ENCODE measurements around the gene FAM200B. TPM values are rescaled to one million over a fixed set of nuclear protein-coding genes. Genes with fewer than 3 reads are reported as not detected.

FAM200B gene
- total and polyA plus RNA-seq, 2 experiments from 2014 or later: 34.4 to 88.0 TPM

- Mint-ChIP-seq H3K36me3 (ENCODE audit: low read depth) (peaks cover 3% of the 10 kb centered on the region; the same call in 2 of the 3 replicates), H3K4me3 (no peak overlapping the region), H3K27me3 (ENCODE audit: insufficient read depth, low read depth, poor library complexity) (peaks cover 16% of the 10 kb centered on the region), H3K4me1 (peaks cover 36% of the 10 kb centered on the region), H3K27ac (no peak overlapping the region), H3K9me3 (no peaks in the 10 kb centered on the region)
- 0 out of 2 replicates have a peak overlapping the region, but pooled peaks have one; percentile 19 for H3K4me2 ChIP-seq
- no peaks in the 10 kb centered on the region for H3K9me2 ChIP-seq (ENCODE audit: insufficient read depth)
- peaks cover 17% of the 10 kb centered on the region; the same call in 1 of the 2 replicates for H3K4me1 ChIP-seq (ENCODE audit: insufficient read depth)
- H3F3A ChIP-seq (replicated peaks; ENCODE audit: low read depth): no peaks in the 10 kb centered on the region
- peaks cover 75% of the 10 kb centered on the region for H3K79me2 ChIP-seq (replicated peaks; ENCODE audit: insufficient read depth)
- H3K4me3 ChIP-seq: no peak overlapping the region
- H3K27ac ChIP-seq (ENCODE audit: low read depth): no peak overlapping the region
- H3K27me3 ChIP-seq (ENCODE audit: insufficient read depth): no peaks in the 10 kb centered on the region
- H4K20me1 ChIP-seq (replicated peaks; ENCODE audit: insufficient read depth): 0 out of 2 replicates have a peak, but pooled peaks cover 5% of the 10 kb centered on the region
- H3K36me3 ChIP-seq (ENCODE audit: insufficient read depth): no peaks in the 10 kb centered on the region
- TF ChIP-seq CTCF (conservative IDR thresholded peaks at IDR 0.05; ENCODE audit: low read depth in 2 of 2) (no peak), EZH2phosphoT487 (IDR thresholded peaks at IDR 0.05; ENCODE audit: unreplicated experiment) (no peak), ZNF114 (CRISPR knock-in tag; IDR thresholded peaks at IDR 0.05) (no peak), STAT1 (IDR thresholded peaks at IDR 0.05; ENCODE audit: unreplicated experiment) (no peak), REST (IDR thresholded peaks at IDR 0.05; ENCODE audit: unreplicated experiment) (no peak), ZNF462 (CRISPR knock-in tag; IDR thresholded peaks at IDR 0.05) (no peak), ZNF331 (CRISPR knock-in tag; IDR thresholded peaks at IDR 0.05; ENCODE audit: low read depth) (no peak), JUNB (IDR thresholded peaks at IDR 0.05; ENCODE audit: unreplicated experiment) (no peak), POLR2AphosphoS5 (IDR thresholded peaks at IDR 0.05; ENCODE audit: low read depth) (no peak), EZH2 (IDR thresholded peaks at IDR 0.05; ENCODE audit: low read depth, unreplicated experiment) (no peak), NANOG (IDR thresholded peaks at IDR 0.05; ENCODE audit: borderline replicate concordance) (no peak), ETS1 (IDR thresholded peaks at IDR 0.05) (no peak), CREB1 (CRISPR knock-in tag; IDR thresholded peaks at IDR 0.05; ENCODE audit: low read depth) (no peak)
- H2AFZ ChIP-seq: no peak overlapping the region
- DNase-seq (ENCODE audit: low spot score) (no peak), ATAC-seq (no peak)
Observed at GRCh38 chr4:15651676-15652075, 30.0 kb upstream of the FAM200B start.

Data from GM23338 (cell line).